H1 (cell line): ENCODE results near the gene RBM6.

Source experiments
- BRCA1 ChIP-seq: IDR thresholded peaks from 2 replicates; pipeline ENCODE4 v1.6.1; 2012; ENCODE audit warnings: low read depth, low read length, improper control_type of control experiment
- CBX5 ChIP-seq: fragments of 300-800, 300-1000 bp; sonication (generic); IDR thresholded peaks from 2 replicates; pipeline ENCODE4 v1.7.1; 2016; ENCODE audit warnings: antibody characterized with exemption, low read length, low read depth
- CEBPB ChIP-seq: IDR thresholded peaks from 2 replicates; pipeline ENCODE4 v1.6.1; 2012; ENCODE audit warnings: low read depth, low read length
- EP300 ChIP-seq, 2 experiments: IDR thresholded peaks; 1 replicate in 1 of 2; 2 replicates in 1 of 2; pipeline ENCODE4 v1.6.1; 2011 to 2012; ENCODE audit warnings: low read depth in 2 of 2, low read length in 2 of 2, mild to moderate bottlenecking in 2 of 2, borderline replicate concordance in 1 of 2, inconsistent platforms in 1 of 2, moderate library complexity in 1 of 2
- POLR2A ChIP-seq, 2 experiments: IDR thresholded peaks; 1 replicate in 1 of 2; 2 replicates in 1 of 2; pipeline ENCODE4 v1.6.1; 2011; ENCODE audit warnings: low read depth in 2 of 2, low read length in 2 of 2, mild to moderate bottlenecking in 2 of 2; ENCODE audit errors: control extremely low read depth in 1 of 2
- POLR2AphosphoS5 ChIP-seq: IDR thresholded peaks from 2 replicates; pipeline ENCODE4 v1.6.1; 2011; ENCODE audit warnings: low read depth, low read length
- TF ChIP-seq, protein P1 (sequence below), 3 experiments: IDR thresholded peaks; 1 replicate in 2 of 3; 2 replicates in 1 of 3; pipeline versions ENCODE4 v1.5.1 to v1.6.1; 2011; ENCODE audit warnings: low read length in 3 of 3, mild to moderate bottlenecking in 3 of 3, inconsistent platforms in 2 of 3, low read depth in 1 of 3, moderate library complexity in 1 of 3; ENCODE audit not compliant: insufficient read depth in 1 of 3; ENCODE audit errors: control extremely low read depth in 1 of 3

DNA sequence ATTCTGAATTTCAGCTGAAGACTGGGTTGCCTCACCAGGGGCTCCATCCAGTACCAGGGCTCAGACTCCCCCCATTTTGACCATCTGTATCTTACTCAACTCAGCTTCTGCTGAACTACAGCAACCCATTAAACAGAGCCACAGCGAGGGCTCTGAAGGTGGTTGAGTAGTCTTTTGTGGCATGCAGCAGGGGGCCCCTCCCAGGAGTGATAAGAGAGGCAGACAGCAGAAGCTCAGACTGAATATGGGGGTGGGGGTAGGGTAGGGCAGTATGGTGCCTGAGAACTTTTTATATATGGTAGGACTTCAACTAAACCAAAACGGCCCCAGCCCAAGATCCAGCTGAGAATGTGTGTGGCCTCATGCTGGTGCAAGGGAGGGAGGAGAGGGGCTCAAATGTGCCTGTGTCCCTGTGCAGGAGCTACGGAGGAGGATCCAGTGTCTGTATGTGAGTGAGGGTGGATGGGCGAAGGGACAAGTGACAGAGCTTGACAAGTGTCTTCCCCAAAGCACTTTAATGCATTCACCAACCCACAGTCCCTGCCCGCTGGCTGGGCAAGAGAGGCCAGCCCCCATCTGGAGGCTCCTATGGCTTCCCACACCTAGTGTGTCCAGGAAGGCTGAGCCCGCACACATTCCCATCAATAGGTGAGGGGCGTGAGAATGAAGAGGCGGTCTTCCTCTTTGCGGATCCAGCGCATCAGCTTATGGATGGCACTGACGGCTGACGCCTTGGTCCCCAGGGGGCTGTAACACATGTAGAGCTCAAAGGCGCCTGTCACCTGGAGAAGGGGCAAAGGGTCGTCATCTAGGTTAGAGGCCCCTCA is 31.4 kb upstream of the RBM6 start:
- TF ChIP-seq, protein P1, sequence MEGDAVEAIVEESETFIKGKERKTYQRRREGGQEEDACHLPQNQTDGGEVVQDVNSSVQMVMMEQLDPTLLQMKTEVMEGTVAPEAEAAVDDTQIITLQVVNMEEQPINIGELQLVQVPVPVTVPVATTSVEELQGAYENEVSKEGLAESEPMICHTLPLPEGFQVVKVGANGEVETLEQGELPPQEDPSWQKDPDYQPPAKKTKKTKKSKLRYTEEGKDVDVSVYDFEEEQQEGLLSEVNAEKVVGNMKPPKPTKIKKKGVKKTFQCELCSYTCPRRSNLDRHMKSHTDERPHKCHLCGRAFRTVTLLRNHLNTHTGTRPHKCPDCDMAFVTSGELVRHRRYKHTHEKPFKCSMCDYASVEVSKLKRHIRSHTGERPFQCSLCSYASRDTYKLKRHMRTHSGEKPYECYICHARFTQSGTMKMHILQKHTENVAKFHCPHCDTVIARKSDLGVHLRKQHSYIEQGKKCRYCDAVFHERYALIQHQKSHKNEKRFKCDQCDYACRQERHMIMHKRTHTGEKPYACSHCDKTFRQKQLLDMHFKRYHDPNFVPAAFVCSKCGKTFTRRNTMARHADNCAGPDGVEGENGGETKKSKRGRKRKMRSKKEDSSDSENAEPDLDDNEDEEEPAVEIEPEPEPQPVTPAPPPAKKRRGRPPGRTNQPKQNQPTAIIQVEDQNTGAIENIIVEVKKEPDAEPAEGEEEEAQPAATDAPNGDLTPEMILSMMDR (IDR thresholded peaks at IDR 0.05; ENCODE audit: control extremely low read depth in 1 of 3, insufficient read depth in 1 of 3, low read depth in 1 of 3, low read length in 3 of 3): no peak
- TF ChIP-seq POLR2A (IDR thresholded peaks at IDR 0.05; ENCODE audit: control extremely low read depth in 1 of 2, low read depth in 2 of 2, low read length in 2 of 2) (no peak), EP300 (IDR thresholded peaks at IDR 0.05; ENCODE audit: borderline replicate concordance in 1 of 2, low read depth in 2 of 2, low read length in 2 of 2) (no peak), CEBPB (no peak), CBX5 (no peak), POLR2AphosphoS5 (no peak), BRCA1 (no peak)
